Measurements from ENCODE around the gene STAT5B.

STAT5B gene

DNA sequence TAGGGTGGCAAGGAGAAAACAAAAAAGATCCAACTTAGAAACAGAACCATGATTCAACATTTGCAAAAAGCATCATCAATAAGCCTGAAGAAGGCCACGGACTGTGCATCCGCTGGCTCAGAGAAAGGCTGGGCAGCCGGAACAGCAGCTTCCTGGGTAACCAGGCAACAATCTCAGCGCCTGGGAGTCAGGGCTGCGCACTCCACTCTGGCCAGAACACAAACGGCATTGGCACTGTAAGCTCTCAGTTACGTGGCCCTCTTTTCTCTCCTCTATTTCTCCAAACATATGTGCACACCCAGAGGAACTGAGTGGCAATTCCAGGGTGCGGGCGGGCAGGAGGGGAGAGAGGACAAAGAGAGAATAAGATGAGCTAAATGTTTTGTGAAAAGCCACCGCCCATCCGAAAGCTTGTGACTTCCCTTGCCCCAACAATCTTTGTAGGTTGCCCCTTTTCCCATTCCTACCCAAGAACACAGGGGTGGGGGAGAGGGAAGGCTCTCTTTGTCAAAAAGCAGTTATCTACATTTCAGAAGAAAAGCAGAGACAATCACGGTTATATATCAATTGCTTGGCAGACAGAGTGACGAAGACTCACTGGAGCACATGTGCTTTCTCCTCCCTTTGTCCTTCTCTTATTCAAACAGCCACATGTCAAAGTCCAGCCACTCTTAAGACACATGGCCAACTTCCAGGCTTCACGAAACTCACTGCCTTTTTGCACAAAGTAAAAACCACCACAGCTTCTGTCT, 75.3 kb downstream of the STAT5B start:
- no peak for TF ChIP-seq FOXP2 (optimal IDR thresholded peaks at IDR 0.05; ENCODE audit: borderline replicate concordance, extremely low read depth, extremely low read length, insufficient read depth)
- no peak for TF ChIP-seq TAF1 (IDR thresholded peaks at IDR 0.05; ENCODE audit: borderline replicate concordance, insufficient read depth, low read length)
- TF ChIP-seq, protein P1, sequence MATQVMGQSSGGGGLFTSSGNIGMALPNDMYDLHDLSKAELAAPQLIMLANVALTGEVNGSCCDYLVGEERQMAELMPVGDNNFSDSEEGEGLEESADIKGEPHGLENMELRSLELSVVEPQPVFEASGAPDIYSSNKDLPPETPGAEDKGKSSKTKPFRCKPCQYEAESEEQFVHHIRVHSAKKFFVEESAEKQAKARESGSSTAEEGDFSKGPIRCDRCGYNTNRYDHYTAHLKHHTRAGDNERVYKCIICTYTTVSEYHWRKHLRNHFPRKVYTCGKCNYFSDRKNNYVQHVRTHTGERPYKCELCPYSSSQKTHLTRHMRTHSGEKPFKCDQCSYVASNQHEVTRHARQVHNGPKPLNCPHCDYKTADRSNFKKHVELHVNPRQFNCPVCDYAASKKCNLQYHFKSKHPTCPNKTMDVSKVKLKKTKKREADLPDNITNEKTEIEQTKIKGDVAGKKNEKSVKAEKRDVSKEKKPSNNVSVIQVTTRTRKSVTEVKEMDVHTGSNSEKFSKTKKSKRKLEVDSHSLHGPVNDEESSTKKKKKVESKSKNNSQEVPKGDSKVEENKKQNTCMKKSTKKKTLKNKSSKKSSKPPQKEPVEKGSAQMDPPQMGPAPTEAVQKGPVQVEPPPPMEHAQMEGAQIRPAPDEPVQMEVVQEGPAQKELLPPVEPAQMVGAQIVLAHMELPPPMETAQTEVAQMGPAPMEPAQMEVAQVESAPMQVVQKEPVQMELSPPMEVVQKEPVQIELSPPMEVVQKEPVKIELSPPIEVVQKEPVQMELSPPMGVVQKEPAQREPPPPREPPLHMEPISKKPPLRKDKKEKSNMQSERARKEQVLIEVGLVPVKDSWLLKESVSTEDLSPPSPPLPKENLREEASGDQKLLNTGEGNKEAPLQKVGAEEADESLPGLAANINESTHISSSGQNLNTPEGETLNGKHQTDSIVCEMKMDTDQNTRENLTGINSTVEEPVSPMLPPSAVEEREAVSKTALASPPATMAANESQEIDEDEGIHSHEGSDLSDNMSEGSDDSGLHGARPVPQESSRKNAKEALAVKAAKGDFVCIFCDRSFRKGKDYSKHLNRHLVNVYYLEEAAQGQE (IDR thresholded peaks at IDR 0.05; ENCODE audit: insufficient read depth in 1 of 2, low read depth in 2 of 2, low read length in 2 of 2): no peak
- no peak for TF ChIP-seq SIN3A (IDR thresholded peaks at IDR 0.05; ENCODE audit: borderline replicate concordance, insufficient read depth, low read length)
- TF ChIP-seq POLR2AphosphoS5 (IDR thresholded peaks at IDR 0.05; ENCODE audit: low read depth, low read length): no peak

DNA sequence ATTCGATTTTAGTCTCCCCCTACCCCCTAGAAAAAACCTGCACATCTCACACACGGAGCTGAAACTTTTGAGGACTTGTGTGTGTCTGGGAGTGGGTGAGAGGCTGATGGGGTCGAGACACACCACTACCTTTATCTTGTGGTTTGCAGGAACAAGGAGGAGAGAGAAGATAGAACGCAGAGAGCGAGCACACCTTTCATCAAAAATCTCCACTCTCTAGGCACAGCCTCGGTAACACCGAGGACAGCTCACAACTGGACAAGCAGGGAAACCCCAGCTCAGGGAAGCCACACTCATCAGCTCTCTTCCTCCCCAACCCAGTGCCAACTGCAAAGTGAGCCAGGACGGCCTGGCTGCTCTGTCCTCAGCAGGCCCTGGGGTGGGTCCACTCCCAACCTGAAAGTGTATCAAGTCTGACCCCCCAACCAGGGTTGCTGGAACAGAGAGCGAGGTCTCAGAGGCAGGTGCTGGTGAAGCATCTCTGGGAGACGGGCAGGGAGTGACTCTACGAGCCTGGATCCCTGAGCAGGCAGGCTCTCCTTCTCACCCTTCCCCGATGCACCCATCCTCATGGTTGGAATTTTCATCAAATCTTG, 76.7 kb downstream of the STAT5B start:
- TF ChIP-seq POLR2AphosphoS5 (IDR thresholded peaks at IDR 0.05; ENCODE audit: low read depth, low read length): no peak

GRCh38 chr17:42198897-42199296, 77.3 kb downstream of the STAT5B start:
- TF ChIP-seq POLR2AphosphoS5 (IDR thresholded peaks at IDR 0.05; ENCODE audit: low read depth, low read length): no peak
- TF ChIP-seq, protein P1 (IDR thresholded peaks at IDR 0.05; ENCODE audit: insufficient read depth in 1 of 2, low read depth in 2 of 2, low read length in 2 of 2): no peak
- TF ChIP-seq SIN3A (IDR thresholded peaks at IDR 0.05; ENCODE audit: borderline replicate concordance, insufficient read depth, low read length): no peak
- no peak for TF ChIP-seq FOXP2 (optimal IDR thresholded peaks at IDR 0.05; ENCODE audit: borderline replicate concordance, extremely low read depth, extremely low read length, insufficient read depth)
- no peak for TF ChIP-seq TAF1 (IDR thresholded peaks at IDR 0.05; ENCODE audit: borderline replicate concordance, insufficient read depth, low read length)

DNA sequence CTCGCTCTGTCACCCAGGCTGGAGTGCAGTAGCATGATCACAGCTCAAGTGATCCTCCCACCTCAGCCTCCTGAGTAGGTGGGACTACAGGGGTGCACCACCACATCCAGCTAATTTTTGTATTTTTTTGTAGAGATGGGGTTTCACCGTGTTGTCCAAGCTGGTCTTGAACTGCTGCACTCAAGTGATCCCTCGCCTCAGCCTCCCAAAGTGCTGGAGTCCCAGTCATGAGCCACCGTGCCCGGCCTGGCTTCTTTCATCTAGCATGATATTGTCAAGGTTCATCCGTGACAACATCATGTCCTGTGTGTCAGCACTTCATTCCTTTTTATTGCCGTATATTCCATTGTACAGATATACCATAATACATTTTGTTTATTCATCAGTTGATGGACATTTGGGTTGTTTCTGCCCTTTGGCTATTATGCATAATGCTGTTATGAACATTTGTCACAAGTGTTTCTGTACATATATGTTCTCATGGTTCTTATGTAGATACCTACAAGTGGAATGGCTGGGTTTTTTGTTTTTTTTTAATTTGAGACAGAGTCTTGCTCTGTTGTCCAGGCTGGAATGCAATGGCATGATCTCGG, 78.5 kb downstream of the STAT5B start:
- TF ChIP-seq POLR2AphosphoS5 (IDR thresholded peaks at IDR 0.05; ENCODE audit: low read depth, low read length) (no peak), FOXP2 (optimal IDR thresholded peaks at IDR 0.05; ENCODE audit: borderline replicate concordance, extremely low read depth, extremely low read length, insufficient read depth) (no peak), SIN3A (IDR thresholded peaks at IDR 0.05; ENCODE audit: borderline replicate concordance, insufficient read depth, low read length) (no peak), TAF1 (IDR thresholded peaks at IDR 0.05; ENCODE audit: borderline replicate concordance, insufficient read depth, low read length) (no peak)
- TF ChIP-seq, protein P1 (IDR thresholded peaks at IDR 0.05; ENCODE audit: insufficient read depth in 1 of 2, low read depth in 2 of 2, low read length in 2 of 2): no peak

DNA sequence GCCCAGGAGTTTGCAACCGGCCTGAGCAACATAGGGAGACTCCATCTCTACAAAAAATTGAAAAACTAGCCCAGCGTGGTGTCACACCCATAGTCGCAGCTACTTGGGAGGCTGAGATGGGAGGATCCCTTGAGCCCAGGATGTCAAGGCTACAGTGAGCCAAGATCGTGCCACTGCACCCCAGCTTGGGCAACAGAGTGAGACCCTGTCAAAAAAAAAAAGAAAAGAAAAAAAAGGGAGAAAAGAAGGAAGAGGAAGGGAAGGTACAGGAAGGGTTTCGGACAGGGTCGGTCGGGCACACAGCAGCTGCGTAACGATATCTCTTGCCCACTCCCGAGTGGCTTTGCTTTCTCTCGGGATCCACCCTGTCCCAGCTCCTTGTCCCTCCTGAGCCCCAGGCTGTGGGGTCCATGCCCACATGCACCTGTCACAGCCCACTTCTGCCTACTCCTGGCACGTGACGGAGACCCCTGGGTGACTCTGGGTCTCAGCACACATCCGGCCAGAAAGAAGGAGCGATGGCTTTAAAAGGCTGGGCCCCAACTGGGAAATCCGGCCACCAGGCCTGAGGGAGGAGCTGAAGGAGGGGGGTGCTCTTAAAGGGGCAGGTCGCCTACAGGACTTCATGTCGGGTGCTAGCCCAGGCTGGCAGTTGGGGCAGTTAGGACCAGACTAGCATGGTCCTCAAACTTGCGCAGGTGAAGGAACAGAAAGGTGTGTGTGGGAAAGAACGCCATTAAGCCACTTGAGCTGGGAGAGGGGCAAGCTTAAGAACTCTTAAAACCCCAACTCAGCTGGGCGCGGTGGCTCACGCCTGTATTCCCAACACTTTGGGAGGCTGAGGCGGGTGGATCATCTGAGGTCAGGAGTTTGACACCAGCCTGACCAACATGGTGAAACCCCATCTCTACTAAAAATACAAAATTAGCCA, 82.0 kb downstream of the STAT5B start, which contains the start of gene GHDC:
TSS of gene GHDC (minus strand) at position 526 of the 931 bp plus-strand sequence. CDS start 913 bp downstream, outside the sequence.
- TF ChIP-seq FOXP2 (optimal IDR thresholded peaks at IDR 0.05; ENCODE audit: borderline replicate concordance, extremely low read depth, extremely low read length, insufficient read depth) (peak; percentile 14), TAF1 (IDR thresholded peaks at IDR 0.05; ENCODE audit: borderline replicate concordance, insufficient read depth, low read length) (no peak)
